GM12878 (cell line): ENCODE measurements around the gene DEFB123. TPM values are rescaled to one million over a fixed set of nuclear protein-coding genes. Genes with fewer than 3 reads are reported as not detected.

Experiments used
- GABPA ChIP-seq: IDR thresholded peaks from 2 replicates; pipeline ENCODE4 v1.6.1; 2014; ENCODE audit warnings: antibody characterized with exemption, low read depth, mild to moderate bottlenecking, inconsistent platforms
- HDGF ChIP-seq: fragments of 450-650 bp; IDR thresholded peaks from 2 replicates; pipeline ENCODE4 v1.6.1; 2016; ENCODE audit warnings: antibody characterized with exemption
- KDM1A ChIP-seq: fragments of 200-600 bp; sonication (generic); IDR thresholded peaks from 2 replicates; pipeline ENCODE4 v1.6.1; 2016; ENCODE audit warnings: borderline replicate concordance
- NFYB ChIP-seq: IDR thresholded peaks from 2 replicates; pipeline ENCODE4 v1.6.1; 2011; ENCODE audit warnings: low read depth, mild to moderate bottlenecking, low read length, improper control_type of control experiment, moderate library complexity; ENCODE audit not compliant: insufficient read depth
- POU2F2 ChIP-seq: IDR thresholded peaks from 3 replicates; pipeline ENCODE4 v1.6.1; 2011; ENCODE audit warnings: low read depth, mild to moderate bottlenecking, low read length, borderline replicate concordance
- PRDM15 ChIP-seq: fragments of 450-650 bp; formaldehyde crosslinking; IDR thresholded peaks from 2 replicates; pipeline ENCODE4 v1.4.0; 2020; ENCODE audit warnings: mild to moderate bottlenecking, moderate library complexity
- SMAD5 ChIP-seq: IDR thresholded peaks from 2 replicates; pipeline ENCODE4 v1.6.1; 2016; ENCODE audit warnings: antibody characterized with exemption, low read depth
- ZBTB11 ChIP-seq: fragments of 450-650 bp; formaldehyde crosslinking; IDR thresholded peaks from 2 replicates; pipeline ENCODE4 v1.5.0; 2022; ENCODE audit warnings: mild to moderate bottlenecking, missing genetic modification characterization
- ZNF217 ChIP-seq: fragments of 450-650 bp; IDR thresholded peaks from 2 replicates; pipeline ENCODE4 v1.6.1; 2017; ENCODE audit warnings: antibody characterized with exemption, mild to moderate bottlenecking
- polyA plus RNA-seq, 11 experiments: library from polyadenylated mRNA; depleted of rRNA in 4 of 11; unstranded in 6 of 11; stranded (reverse) in 5 of 11; fragments of >200 nt; fragmentation: Nextera tagmentation in 4 of 11; fragmentation: Illumina TruSeq in 1 of 11; extraction: Ambion mirVana in 4 of 11; extraction: Trizol in 1 of 11; gene quantifications; 1 replicate in 1 of 11; 2 replicates in 10 of 11; pipeline versions ENCODE4 v1.2.1 to v1.2.3, GENCODE V29; 2011 to 2016; ENCODE audit warnings: inconsistent platforms in 2 of 11, missing spikeins in 2 of 11, low read depth in 1 of 11
- total RNA-seq, 4 experiments: library from RNA; depleted of rRNA in 3 of 4; stranded (reverse); fragments of >200 nt in 3 of 4; fragmentation: Illumina TruSeq in 1 of 4; extraction: Trizol in 1 of 4; gene quantifications; 2 replicates each; pipeline versions ENCODE4 v1.2.1 to v1.2.3, GENCODE V29; 2013 to 2021

The DEFB123 gene
- total and polyA plus RNA-seq, 10 of the 15 experiments (the other 5 are each of a cell fraction or from before 2014, with no cell fraction given) = not detected

GRCh38 chr20:31446084-31446819 is 5.8 kb downstream of the DEFB123 start (continued):
- TF ChIP-seq PRDM15 (CRISPR knock-in tag) = no peak
- TF ChIP-seq ZNF217 = no peak
- TF ChIP-seq HDGF = no peak
- TF ChIP-seq KDM1A = no peak
- TF ChIP-seq GABPA = no peak
- TF ChIP-seq ZBTB11 (CRISPR knock-in tag) = no peak
- no peak for TF ChIP-seq POU2F2
- TF ChIP-seq NFYB = no peak
- TF ChIP-seq SMAD5 = no peak
